Stimulated activated CD8-positive, alpha-beta memory T cell treated with anti-CD3 and anti-CD28 coated beads, Interleukin-12 subunit alpha, Interleukin-12 subunit beta, amount 100 ng/mL, for 24 hours (primary cell): ENCODE results near the gene VWA2.

Experiments used
- DNase-seq: peaks from one replicate; pipeline ENCODE4 v3.0.0-alpha.2; 2020; ENCODE audit errors: extremely low read depth

The VWA2 gene

DNA sequence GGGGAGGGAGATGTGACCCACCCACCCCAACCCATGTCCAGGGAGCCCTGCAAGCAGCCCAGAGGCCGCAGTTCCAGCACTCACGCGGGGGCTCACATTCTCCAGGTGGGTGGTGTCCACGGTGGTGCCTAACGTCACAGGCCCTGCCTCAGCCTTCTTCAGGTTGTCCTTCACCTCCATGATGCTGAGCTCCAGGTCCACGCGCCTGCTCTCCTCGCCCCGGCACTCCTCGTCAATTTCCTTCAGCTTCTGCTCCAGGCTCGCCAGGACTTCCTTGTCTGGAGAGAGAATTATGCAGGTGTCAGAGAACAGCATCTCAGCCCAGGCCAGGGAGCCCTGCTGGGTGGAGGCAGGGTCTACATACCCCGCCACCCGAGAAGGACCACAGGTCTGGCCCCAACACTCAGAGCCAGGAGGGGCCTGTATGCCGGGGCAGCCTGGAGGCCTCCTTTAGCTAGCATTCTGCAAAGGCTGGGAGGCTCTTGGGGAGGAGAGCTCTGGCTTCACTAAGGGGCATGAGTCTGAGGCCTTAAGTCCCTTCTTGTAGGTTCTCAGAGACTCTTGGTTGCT lies 58.2 kb downstream of the VWA2 start:
- DNase-seq, result no peak

DNA sequence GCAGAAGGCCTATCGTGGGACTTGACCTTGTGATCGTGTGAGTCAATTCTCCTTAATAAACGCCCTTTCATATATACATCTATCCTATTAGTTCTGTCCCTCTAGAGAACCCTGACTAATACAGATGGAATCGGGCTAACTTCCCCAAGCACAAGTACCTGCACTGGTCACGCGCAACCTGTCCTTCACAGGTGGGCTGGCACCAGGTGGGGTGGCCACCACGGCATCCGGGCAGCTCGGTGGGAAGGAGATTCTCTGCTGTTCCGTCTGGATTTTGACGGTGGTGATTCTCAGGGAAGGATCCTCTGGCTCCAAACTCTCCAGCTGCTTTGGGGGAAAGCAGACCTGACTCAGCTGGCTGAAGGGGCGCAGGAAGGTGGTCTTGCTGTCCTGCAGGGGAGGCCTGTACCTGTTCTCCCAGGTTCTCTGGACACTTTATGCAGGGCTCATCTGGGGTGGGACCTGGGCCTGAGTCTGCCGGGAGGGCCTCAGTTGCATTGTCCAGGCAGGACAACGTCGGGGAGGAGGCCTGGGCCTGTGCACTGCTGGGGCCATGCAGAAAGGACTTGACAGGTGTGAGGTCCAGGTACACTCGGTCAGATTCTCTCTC lies 61.1 kb downstream of the VWA2 start:
- DNase-seq, result no peak

DNA sequence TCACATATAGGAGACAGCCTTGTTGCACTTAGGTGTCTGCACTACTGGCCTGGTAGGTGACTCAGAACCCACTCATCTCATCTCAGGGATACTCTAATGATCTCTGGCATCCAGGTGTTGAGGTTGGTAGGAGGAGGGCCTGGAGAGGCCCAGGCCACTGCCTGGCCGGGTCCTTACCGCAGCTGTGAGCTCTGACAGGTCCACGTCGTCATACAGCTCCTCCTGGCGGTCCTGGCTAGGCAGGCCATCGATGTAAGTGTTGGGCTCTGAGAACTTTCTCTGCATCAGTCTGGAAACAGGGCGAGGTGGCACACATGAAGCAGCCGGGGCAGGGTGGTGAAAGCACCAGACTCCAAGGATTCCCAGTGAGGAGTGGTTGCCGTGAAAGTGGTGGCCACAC lies 62.1 kb downstream of the VWA2 start:
- DNase-seq, result no peak

DNA sequence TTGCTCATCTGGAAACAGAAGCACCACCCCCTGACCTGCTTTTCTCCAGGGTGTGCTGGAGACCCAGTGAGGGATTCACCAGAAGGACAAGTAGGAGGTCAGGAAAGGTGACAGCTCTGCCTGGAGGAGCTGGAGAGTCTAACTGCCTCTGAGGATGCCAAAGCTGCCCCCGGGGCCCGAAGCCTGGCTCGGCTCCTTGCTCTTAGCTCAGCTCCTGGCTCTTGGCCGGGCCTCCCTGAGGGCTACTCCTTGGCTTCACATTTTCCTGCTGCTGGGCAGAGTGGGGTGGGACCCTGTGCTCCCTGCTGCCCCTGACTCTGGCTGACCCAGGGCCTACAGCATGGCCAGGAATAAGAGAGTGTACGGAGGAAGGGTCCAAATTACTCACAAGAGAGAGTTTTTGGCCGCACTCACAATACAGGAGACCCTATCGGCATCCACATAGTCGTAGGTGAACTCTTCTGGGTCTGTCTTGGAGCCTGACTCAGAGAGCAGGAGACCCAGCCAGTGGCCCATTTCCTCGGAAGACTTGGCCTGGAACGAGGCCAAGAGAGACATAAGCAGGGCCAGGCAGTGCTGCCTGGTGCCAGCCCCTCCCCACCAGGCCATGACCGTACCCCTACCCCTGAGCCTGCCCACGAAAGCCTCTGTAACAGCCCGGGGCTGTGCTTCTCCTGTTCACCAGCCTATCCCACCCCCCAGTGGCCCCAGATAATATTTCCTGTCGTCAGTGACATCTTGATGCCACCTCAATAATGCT lies 63.1 kb downstream of the VWA2 start:
- DNase-seq, result no peak

GRCh38 chr10:114303556-114303955 lies 64.5 kb downstream of the VWA2 start:
- DNase-seq, result no peak

- DNase-seq, result peak; percentile 30
Measured at GRCh38 chr10:114304017-114304570, 65.0 kb downstream of the VWA2 start.

GRCh38 chr10:114304571-114305421 lies 65.7 kb downstream of the VWA2 start:
- peak; percentile 16 for DNase-seq

- DNase-seq, result no peak
Measured at GRCh38 chr10:114305521-114305925, 66.5 kb downstream of the VWA2 start.

GRCh38 chr10:114306116-114306973 lies 67.3 kb downstream of the VWA2 start:
- DNase-seq, result no peak

GRCh38 chr10:114307731-114308130 lies 68.7 kb downstream of the VWA2 start:
- DNase-seq, result no peak

DNA sequence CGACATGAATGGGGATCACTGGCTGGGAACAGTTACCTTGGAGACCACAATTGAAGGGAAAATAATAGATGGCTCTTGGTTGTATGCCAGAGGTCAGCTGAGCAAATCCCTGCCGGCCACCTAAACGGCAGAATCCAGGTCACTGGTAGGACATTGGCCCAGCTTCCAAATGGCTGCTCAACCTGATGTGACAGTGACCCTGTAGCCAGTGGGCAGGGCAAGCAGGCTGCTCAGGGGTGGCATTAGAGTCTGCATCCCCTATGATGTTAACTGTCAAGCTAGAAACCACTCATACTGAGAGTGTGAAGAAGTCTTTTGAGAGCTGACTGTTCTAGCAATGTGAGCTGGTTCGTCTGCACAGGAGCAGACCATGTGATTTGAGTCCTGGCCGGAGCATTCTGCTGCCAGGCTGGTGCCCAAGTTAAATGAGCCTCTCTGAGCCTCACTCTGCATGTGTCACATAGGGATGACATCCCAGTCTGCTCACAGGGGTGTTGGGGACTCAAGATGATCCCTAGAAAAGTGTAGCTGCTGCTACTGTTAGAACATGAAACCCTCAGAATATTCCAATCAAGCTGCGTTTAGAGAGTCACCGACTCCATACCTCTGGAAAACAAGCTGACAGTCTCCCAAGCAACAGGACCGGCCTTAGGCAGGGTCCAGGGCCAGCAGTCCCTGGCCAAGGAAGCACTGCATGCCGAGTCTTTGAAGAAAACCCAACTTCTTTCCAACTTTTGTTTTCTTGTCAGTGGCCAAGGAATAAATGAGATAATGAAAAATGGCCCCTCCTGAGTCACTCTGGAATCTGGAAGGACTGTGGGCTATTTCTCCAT lies 69.7 kb downstream of the VWA2 start:
- DNase-seq, result no peak

- no peak for DNase-seq
Measured at GRCh38 chr10:114309364-114309651, 70.3 kb downstream of the VWA2 start.

- DNase-seq, result no peak
Measured at GRCh38 chr10:114310346-114310745, 71.3 kb downstream of the VWA2 start.

- no peak for DNase-seq
Measured at GRCh38 chr10:114311023-114311422, 72.0 kb downstream of the VWA2 start.

GRCh38 chr10:114311496-114312209 lies 72.6 kb downstream of the VWA2 start:
- no peak for DNase-seq

GRCh38 chr10:114313139-114313538 lies 74.1 kb downstream of the VWA2 start:
- no peak for DNase-seq

DNA sequence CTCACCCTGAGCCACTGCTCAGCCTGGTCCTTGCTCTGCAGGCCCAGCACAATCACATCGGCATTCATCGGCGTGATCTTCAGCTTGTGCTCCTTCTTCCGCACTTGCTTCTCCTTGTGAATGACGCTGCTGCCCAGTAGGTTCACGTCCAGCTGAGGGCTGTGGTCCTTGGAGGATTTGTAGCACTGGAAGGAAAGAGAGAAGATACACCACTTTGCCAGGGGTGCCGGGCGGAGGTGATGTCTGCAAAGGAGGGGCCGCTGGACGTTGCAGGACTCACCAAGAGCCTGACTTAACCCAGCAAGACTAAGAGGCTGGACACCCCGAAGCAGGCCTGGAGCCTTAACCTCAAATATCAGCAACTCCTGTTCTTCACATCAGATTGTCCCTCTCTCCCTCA lies 74.8 kb downstream of the VWA2 start:
- DNase-seq, result no peak

- no peak for DNase-seq
Measured at GRCh38 chr10:114315566-114316420, 76.7 kb downstream of the VWA2 start.

DNA sequence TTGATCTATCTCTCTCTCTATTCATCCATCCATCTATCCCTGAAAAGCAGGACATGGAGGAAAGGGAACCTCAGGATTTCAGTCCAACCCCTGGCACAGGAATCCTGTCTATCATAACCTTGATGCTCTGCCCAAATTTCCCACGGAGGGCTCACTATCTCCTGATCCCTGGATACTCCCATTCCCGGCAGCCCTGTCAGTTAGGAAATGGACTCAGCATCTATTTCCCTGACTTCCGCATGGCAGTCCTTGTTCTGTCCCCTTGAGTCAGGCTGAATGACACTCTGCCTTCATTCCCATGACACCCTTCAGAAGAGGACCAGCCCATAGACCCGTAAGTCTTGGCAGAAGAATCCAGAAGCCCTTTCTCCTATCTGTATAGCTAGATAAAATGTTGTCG lies 77.7 kb downstream of the VWA2 start:
- DNase-seq, result no peak
